Measurements from ENCODE around the gene TPTE2.
"Not testable (repeated sequence)": the region's sequence is repeated elsewhere in the genome, so short reads cannot be mapped to it uniquely, and the experiment has no call there.

GRCh38 chr13:19507623-19508022, 53.7 kb downstream of the TPTE2 start:
- TF ChIP-seq, protein P1, sequence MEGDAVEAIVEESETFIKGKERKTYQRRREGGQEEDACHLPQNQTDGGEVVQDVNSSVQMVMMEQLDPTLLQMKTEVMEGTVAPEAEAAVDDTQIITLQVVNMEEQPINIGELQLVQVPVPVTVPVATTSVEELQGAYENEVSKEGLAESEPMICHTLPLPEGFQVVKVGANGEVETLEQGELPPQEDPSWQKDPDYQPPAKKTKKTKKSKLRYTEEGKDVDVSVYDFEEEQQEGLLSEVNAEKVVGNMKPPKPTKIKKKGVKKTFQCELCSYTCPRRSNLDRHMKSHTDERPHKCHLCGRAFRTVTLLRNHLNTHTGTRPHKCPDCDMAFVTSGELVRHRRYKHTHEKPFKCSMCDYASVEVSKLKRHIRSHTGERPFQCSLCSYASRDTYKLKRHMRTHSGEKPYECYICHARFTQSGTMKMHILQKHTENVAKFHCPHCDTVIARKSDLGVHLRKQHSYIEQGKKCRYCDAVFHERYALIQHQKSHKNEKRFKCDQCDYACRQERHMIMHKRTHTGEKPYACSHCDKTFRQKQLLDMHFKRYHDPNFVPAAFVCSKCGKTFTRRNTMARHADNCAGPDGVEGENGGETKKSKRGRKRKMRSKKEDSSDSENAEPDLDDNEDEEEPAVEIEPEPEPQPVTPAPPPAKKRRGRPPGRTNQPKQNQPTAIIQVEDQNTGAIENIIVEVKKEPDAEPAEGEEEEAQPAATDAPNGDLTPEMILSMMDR (IDR thresholded peaks at IDR 0.05), result not testable (repeated sequence)
- not testable (repeated sequence) for TF ChIP-seq EP300 (IDR thresholded peaks at IDR 0.05)
